Body of pancreas (tissue), 4 donors: ENCODE data around the gene CTSS.

Experiments
- CTCF ChIP-seq, 7 experiments: fragments of 450-650 bp in 4 of 7; fragments of 200-600 bp in 3 of 7; sonication (generic) in 3 of 7; IDR thresholded peaks; one replicate each; pipeline ENCODE4 v1.5.1; 2016 to 2019; ENCODE audit warnings: antibody characterized with exemption in 7 of 7
- POLR2A ChIP-seq, 3 donors: fragments of 450-650 bp; IDR thresholded peaks; one replicate each; pipeline ENCODE4 v1.6.1; 2016; ENCODE audit warnings: antibody characterized with exemption in 3 of 3, mild to moderate bottlenecking in 2 of 3

GRCh38 chr1:150720098-150720497, 45.5 kb downstream of the CTSS start:
- TF ChIP-seq CTCF (IDR thresholded peaks at IDR 0.05) (no peak), POLR2A (IDR thresholded peaks at IDR 0.05) (no peak)
